ENCODE results near the gene WDR70. TPM values are rescaled to one million over a fixed set of nuclear protein-coding genes. Genes with fewer than 3 reads are reported as not detected.

WDR70 gene
- total RNA-seq, 1 donor from 2014 or later: 29.0 TPM

GRCh38 chr5:37722236-37723161, 343.4 kb downstream of the WDR70 start:
- DNase-seq: no peak
- intact Hi-C loops (cut with DNase I): no loop called here
- Histone ChIP-seq H3K9me3 (no peaks in the 10 kb centered on the region), H3K27me3 (ENCODE audit: low read depth) (no peaks in the 10 kb centered on the region), H3K4me3 (no peak overlapping the region), H3K4me1 (peaks cover 7% of the 10 kb centered on the region), H3K27ac (no peak overlapping the region), H3K36me3 (peaks cover 37% of the 10 kb centered on the region)
- peak in 1 of 2 donors; percentile 25 for ATAC-seq
- no peak for TF ChIP-seq CTCF (IDR thresholded peaks at IDR 0.05)

- no peaks in the 10 kb centered on the region for H3K27me3 ChIP-seq (ENCODE audit: low read depth)
- no peak for TF ChIP-seq CTCF (IDR thresholded peaks at IDR 0.05)
- no peak for ATAC-seq
- intact Hi-C loops (cut with DNase I): no loop called here
- H3K36me3 ChIP-seq: peaks cover 46% of the 10 kb centered on the region
- no peaks in the 10 kb centered on the region for H3K9me3 ChIP-seq
- no peak overlapping the region for H3K4me3 ChIP-seq
- no peak for DNase-seq
- H3K27ac ChIP-seq: no peak overlapping the region
- H3K4me1 ChIP-seq: no peaks in the 10 kb centered on the region
Observed at GRCh38 chr5:37723162-37723961, 344.2 kb downstream of the WDR70 start.

GRCh38 chr5:37724395-37725125, 345.4 kb downstream of the WDR70 start:
- no peaks in the 10 kb centered on the region for H3K9me3 ChIP-seq

GRCh38 chr5:37725185-37725584, 346.1 kb downstream of the WDR70 start:
- ATAC-seq: no peak
- no peak overlapping the region for H3K27ac ChIP-seq
- no peaks in the 10 kb centered on the region for H3K4me1 ChIP-seq
- H3K36me3 ChIP-seq: peaks cover 49% of the 10 kb centered on the region
- no peak for TF ChIP-seq CTCF (IDR thresholded peaks at IDR 0.05)
- intact Hi-C loops (cut with DNase I): no loop called here
- H3K4me3 ChIP-seq: no peak overlapping the region
- no peaks in the 10 kb centered on the region for H3K9me3 ChIP-seq
- no peak for DNase-seq
- H3K27me3 ChIP-seq (ENCODE audit: low read depth): no peaks in the 10 kb centered on the region

More at GRCh38 chr5:37724395-37725125, 345.4 kb downstream of the WDR70 start:
- peaks cover 49% of the 10 kb centered on the region for H3K36me3 ChIP-seq
- no peak overlapping the region for H3K27ac ChIP-seq
- no peak for DNase-seq
- no peak overlapping the region for H3K4me3 ChIP-seq
- ATAC-seq: no peak
- no peaks in the 10 kb centered on the region for H3K27me3 ChIP-seq (ENCODE audit: low read depth)
- TF ChIP-seq CTCF (IDR thresholded peaks at IDR 0.05): no peak
- no peaks in the 10 kb centered on the region for H3K4me1 ChIP-seq
- intact Hi-C loops (cut with DNase I): no loop called here

GRCh38 chr5:37727238-37727637, 348.1 kb downstream of the WDR70 start:
- Histone ChIP-seq H3K4me3 (no peak overlapping the region), H3K4me1 (no peaks in the 10 kb centered on the region), H3K27ac (no peak overlapping the region), H3K27me3 (ENCODE audit: low read depth) (no peaks in the 10 kb centered on the region), H3K36me3 (peaks cover 46% of the 10 kb centered on the region), H3K9me3 (no peaks in the 10 kb centered on the region)
- DNase-seq (no peak), ATAC-seq (no peak)
- TF ChIP-seq CTCF (IDR thresholded peaks at IDR 0.05): no peak
- intact Hi-C loops (cut with DNase I): no loop called here

Measured in lower lobe of right lung (tissue), 2 donors.